Endodermal cell (in vitro differentiated cells): ENCODE data around the gene ARL15. TPM values are rescaled to one million over a fixed set of nuclear protein-coding genes. Genes with fewer than 3 reads are reported as not detected.

ENCODE experiments used
- DNase-seq: peaks from one replicate; pipeline ENCODE4 v3.0.0-alpha.2; 2017
- H3K27ac ChIP-seq: 2 replicates; pipeline ENCODE4 v1.5.1; 2013; ENCODE audit warnings: mild to moderate bottlenecking, low read depth, low read length, moderate library complexity
- H3K27me3 ChIP-seq: 2 replicates; pipeline ENCODE4 v1.6.1; 2013; ENCODE audit warnings: mild to moderate bottlenecking, low read length, moderate library complexity; ENCODE audit not compliant: insufficient read depth, control insufficient read depth, poor library complexity, severe bottlenecking
- H3K36me3 ChIP-seq: 2 replicates; pipeline ENCODE4 v1.7.0; 2013; ENCODE audit warnings: mild to moderate bottlenecking, low read length, moderate library complexity; ENCODE audit not compliant: control insufficient read depth, insufficient read depth
- H3K4me1 ChIP-seq: one replicate; pipeline ENCODE4 v1.7.0; 2013; ENCODE audit warnings: low read length; ENCODE audit not compliant: control insufficient read depth, insufficient read depth
- H3K4me3 ChIP-seq: 2 replicates; pipeline ENCODE4 v1.5.1; 2013; ENCODE audit warnings: mild to moderate bottlenecking, low read length, moderate library complexity
- H3K9ac ChIP-seq: 2 replicates; pipeline ENCODE4 v1.6.1; 2013; ENCODE audit warnings: mild to moderate bottlenecking, low read length, moderate library complexity; ENCODE audit not compliant: poor library complexity, severe bottlenecking; ENCODE audit errors: extremely low read depth
- H3K9me3 ChIP-seq: 2 replicates; pipeline ENCODE4 v1.6.1; 2013; ENCODE audit warnings: mild to moderate bottlenecking, low read length, moderate library complexity; ENCODE audit not compliant: control insufficient read depth
- H3K27ac Mint-ChIP-seq: 2 replicates; pipeline ENCODE4 v1.8.0; 2020; ENCODE audit warnings: mixed read lengths
- H3K27me3 Mint-ChIP-seq: 2 replicates; pipeline ENCODE4 v1.8.0; 2021; ENCODE audit warnings: mild to moderate bottlenecking, mixed read lengths; ENCODE audit not compliant: insufficient read depth
- H3K36me3 Mint-ChIP-seq: 2 replicates; pipeline ENCODE4 v1.8.0; 2020; ENCODE audit warnings: low read depth, mixed read lengths
- H3K4me1 Mint-ChIP-seq: 2 replicates; pipeline ENCODE4 v1.8.0; 2020; ENCODE audit warnings: mixed read lengths
- H3K4me3 Mint-ChIP-seq: 2 replicates; pipeline ENCODE4 v1.8.0; 2020; ENCODE audit warnings: mild to moderate bottlenecking, moderate library complexity, mixed read lengths
- H3K9me3 Mint-ChIP-seq: 2 replicates; pipeline ENCODE4 v1.8.0; 2020; ENCODE audit warnings: mild to moderate bottlenecking, mixed read lengths
- WGBS, 2 experiments: methylation state at CpG; one replicate each; pipeline versions ENCODE4 v1.1.5 to v1.1.7; 2013; ENCODE audit warnings: missing lambda C conversion rate in 2 of 2, mixed read lengths in 1 of 2; ENCODE audit not compliant: insufficient coverage in 1 of 2, insufficient read length in 1 of 2; 5-methylcytosine and 5-hydroxymethylcytosine counted together
- total RNA-seq, 2 donors: library from RNA; stranded (reverse); fragmentation: NEBNext Ultra II Directional in 1 of 2; extraction: Animal tissue kit (Norgen Biotek cat#: 25700) in 1 of 2; gene quantifications; 2 replicates in 1 of 2; 3 replicates in 1 of 2; pipeline ENCODE4 v1.2.1, GENCODE V29; 2021
- TF ChIP-seq, protein P1 (sequence below): fragments of 200-600 bp; sonication (generic); conservative IDR thresholded peaks from 2 replicates; pipeline ENCODE4 v1.5.0; 2021; ENCODE audit warnings: antibody characterized with exemption, mild to moderate bottlenecking

The ARL15 gene
- total RNA-seq, 2 donors from 2014 or later: 23.3 to 24.0 TPM

DNA sequence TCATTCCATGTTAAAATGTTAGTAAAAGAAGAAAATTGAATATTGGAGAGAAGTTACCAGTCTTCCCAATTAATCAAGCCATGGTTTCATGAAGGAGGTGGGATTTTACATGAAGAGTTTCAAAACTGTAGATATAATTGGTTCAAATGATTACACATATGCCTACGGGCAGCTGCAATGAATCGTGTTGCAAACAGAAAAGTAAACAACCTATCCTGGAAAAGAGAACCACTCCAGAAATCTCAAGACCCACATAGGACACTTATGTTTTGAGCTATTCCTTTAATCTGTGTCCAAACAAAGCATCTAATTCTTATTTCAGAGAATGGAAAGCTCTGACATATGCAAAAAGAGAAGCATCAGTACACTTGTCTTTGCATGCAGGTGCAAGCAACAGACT, 409.7 kb downstream of the ARL15 start:
- H3K9me3 Mint-ChIP-seq: peaks cover 4% of the 10 kb centered on the region
- H3K4me1 Mint-ChIP-seq: no peaks in the 10 kb centered on the region
- no peaks in the 10 kb centered on the region for H3K4me1 ChIP-seq
- H3K36me3 Mint-ChIP-seq: no peaks in the 10 kb centered on the region
- no peaks in the 10 kb centered on the region for H3K27me3 Mint-ChIP-seq
- no peak overlapping the region for H3K4me3 Mint-ChIP-seq
- H3K27me3 ChIP-seq: no peaks in the 10 kb centered on the region
- peaks cover 8% of the 10 kb centered on the region for H3K9me3 ChIP-seq
- no peak overlapping the region for H3K4me3 ChIP-seq
- H3K9ac ChIP-seq: no peak overlapping the region
- H3K27ac Mint-ChIP-seq: no peak overlapping the region
- H3K36me3 ChIP-seq: no peaks in the 10 kb centered on the region
- DNase-seq: no peak
- WGBS, 2 experiments: 96 to 100% methylated on average over 1 to 2 of the region's 2 CpGs
- H3K27ac ChIP-seq: no peak overlapping the region
- TF ChIP-seq, protein P1, sequence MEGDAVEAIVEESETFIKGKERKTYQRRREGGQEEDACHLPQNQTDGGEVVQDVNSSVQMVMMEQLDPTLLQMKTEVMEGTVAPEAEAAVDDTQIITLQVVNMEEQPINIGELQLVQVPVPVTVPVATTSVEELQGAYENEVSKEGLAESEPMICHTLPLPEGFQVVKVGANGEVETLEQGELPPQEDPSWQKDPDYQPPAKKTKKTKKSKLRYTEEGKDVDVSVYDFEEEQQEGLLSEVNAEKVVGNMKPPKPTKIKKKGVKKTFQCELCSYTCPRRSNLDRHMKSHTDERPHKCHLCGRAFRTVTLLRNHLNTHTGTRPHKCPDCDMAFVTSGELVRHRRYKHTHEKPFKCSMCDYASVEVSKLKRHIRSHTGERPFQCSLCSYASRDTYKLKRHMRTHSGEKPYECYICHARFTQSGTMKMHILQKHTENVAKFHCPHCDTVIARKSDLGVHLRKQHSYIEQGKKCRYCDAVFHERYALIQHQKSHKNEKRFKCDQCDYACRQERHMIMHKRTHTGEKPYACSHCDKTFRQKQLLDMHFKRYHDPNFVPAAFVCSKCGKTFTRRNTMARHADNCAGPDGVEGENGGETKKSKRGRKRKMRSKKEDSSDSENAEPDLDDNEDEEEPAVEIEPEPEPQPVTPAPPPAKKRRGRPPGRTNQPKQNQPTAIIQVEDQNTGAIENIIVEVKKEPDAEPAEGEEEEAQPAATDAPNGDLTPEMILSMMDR: no peak

DNA sequence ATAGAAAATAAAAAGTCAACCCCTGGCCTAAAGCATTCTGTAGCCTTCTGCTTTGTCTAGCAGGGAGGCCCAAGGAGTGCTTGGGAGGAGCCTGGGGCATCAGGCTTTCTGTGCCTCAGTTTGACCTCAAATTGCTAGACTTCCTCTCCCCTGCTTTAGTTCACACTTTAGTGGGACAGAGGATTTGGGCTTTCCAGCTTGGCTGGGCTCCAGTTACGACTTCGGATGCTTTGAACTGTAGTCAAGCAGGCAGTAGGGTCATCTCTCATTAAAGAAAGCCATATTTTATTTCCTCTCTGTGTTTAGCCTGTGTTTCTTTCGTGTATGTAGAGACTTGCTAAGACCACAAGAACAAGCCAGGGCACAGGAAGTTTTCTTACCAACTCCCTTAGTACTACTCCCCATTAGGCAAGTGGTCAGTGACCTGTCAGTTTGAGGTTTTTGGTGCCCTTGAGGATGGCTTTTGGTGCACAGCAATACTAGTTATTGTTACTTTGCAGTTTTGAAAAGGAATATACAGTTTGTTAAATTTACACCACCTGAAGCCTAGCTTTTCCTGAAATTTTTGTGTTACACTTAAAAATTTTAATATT, 415.2 kb downstream of the ARL15 start:
- Histone ChIP-seq H3K36me3 (no peaks in the 10 kb centered on the region), H3K27me3 (no peaks in the 10 kb centered on the region), H3K9ac (no peak overlapping the region), H3K4me1 (no peaks in the 10 kb centered on the region), H3K4me3 (no peak overlapping the region), H3K9me3 (peaks cover 8% of the 10 kb centered on the region), H3K27ac (no peak overlapping the region)
- DNase-seq: no peak
- no peaks in the 10 kb centered on the region for H3K4me1 Mint-ChIP-seq
- TF ChIP-seq, protein P1: no peak
- H3K36me3 Mint-ChIP-seq: peaks cover 2% of the 10 kb centered on the region
- H3K27ac Mint-ChIP-seq: no peak overlapping the region
- peaks cover 4% of the 10 kb centered on the region for H3K9me3 Mint-ChIP-seq
- H3K4me3 Mint-ChIP-seq: no peak overlapping the region
- WGBS, 2 experiments: 87% methylated on average over 3 of the region's 3 CpGs; no CpG with 5 or more reads in 1 of the 2 experiments
- no peaks in the 10 kb centered on the region for H3K27me3 Mint-ChIP-seq

DNA sequence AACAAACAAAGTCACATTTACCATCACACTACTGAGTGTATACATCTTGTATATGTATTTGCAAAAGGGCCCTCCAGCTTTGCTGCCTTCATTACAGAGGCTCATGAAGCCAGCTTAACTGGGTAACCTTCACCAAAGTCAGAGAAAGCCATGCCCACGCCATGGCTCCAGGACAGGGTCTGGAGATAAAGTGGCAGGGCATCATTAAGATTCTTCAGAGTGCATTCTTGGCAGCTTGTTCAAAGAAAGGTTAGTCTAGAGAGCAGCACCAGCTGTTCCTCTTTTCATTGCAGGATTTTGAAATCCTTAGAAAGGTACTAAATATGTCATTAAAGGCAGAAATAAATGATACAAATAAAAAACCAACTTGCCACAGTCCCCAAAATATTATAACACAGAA, 416.7 kb downstream of the ARL15 start:
- Histone ChIP-seq H3K36me3 (no peaks in the 10 kb centered on the region), H3K9me3 (peaks cover 8% of the 10 kb centered on the region), H3K9ac (no peak overlapping the region), H3K4me1 (no peaks in the 10 kb centered on the region), H3K27me3 (no peaks in the 10 kb centered on the region), H3K27ac (no peak overlapping the region), H3K4me3 (no peak overlapping the region)
- no peak overlapping the region for H3K4me3 Mint-ChIP-seq
- WGBS, 2 experiments: 96 to 100% methylated on average over 1 of the region's 1 CpG
- H3K9me3 Mint-ChIP-seq: peaks cover 4% of the 10 kb centered on the region
- TF ChIP-seq, protein P1: no peak
- no peak overlapping the region for H3K27ac Mint-ChIP-seq
- DNase-seq: no peak
- no peaks in the 10 kb centered on the region for H3K27me3 Mint-ChIP-seq
- no peaks in the 10 kb centered on the region for H3K4me1 Mint-ChIP-seq
- H3K36me3 Mint-ChIP-seq: peaks cover 2% of the 10 kb centered on the region
